Measurements from ENCODE around the gene FAM20A.

The FAM20A gene

DNA sequence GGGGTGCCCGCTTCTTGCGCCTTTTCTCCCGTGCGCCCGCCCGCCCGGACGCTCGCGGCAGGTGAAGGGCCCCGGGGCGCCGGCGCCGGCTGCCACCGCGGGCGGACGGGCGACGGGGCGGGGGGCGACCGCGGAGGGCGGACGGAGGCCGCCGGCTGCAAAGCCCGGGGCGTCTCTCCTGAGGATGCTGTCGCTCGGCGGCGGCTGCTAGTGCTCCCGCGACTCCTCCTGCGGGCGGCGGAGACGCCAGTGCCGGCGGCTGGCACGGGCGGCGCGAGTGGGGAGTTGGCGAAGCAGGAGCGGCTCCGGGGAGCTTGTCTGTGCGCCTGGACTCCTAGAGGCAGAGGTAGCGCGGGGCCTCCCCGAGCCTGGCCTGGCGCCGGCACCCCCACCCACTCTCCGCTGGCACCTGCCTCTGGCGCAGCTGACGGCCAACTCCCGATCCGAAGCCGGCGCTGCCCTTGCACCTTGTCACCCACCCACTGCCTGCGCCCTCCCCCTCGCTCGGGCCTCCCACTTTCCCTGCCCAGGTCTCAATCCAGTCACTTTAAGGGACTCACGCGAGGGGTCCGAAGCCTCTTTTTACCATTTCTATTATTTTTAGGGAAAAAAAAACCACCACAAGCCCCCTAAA lies at the start of gene FAM20A:
TSS of gene FAM20A (minus strand) at position 437 of the 634 bp plus-strand sequence. CDS start 701 bp downstream, outside the sequence.
- no peak for DNase-seq (ENCODE audit: low read depth)

DNA sequence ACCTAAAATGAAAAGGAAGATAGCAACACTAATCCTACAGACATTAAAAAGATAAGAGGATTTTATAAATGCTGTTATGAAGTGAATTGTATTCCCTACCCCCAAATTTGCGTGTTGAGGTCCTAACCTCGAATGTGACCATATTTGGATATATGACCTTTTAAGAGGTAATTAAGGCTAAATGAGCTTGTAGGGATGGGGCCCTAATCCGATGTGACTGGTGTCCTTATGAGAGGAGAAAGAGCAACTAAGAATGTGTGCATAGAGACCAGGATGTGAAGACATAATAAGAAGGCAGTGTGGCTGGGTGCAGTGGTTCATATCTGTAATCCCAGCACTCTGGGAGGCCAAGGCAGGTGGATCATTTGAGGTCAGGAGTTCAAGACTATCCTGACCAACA lies 48.2 kb upstream of the FAM20A start:
- DNase-seq (ENCODE audit: low read depth): no peak

DNA sequence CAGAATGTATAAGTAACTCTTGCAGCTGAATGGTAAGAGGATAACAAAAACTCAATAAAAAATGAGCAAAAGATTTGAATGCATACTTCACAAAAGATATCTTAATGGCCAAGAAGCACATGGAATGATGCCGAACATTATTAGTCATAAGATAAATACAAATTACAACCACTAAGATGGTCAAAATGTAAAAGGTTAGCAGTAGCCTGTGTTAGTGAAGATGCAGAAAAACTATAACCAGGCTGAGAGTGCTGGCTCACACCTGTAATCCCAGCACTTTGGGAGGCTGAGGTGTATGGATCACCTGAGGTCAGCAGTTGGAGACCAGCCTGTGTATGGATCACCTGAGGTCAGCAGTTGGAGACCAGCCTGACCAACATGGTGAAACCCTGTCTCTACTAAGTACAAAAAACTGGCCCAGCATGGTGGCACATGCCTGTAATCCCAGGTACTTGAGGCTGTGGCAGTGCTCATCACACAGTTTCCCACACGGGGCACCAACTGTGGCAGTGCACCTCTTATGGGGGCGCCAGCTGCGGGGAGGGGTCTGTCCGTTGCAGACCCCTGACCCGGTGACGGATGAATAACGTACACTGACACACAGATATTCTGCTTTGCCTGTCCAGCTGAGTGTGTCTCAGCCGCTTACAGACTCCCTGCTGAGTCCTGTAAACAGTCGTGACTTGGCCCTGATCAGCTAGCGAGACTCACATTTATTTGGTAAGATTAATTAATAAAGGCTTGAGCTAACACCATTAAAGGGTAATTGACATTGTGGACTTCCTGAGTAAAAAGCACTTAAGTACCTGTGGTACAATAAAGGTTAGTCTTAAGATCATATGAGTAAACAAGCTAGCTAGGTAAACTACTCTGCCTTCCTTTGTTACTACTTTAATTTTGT lies 45.7 kb upstream of the FAM20A start:
- no peak for DNase-seq (ENCODE audit: low read depth)

DNA sequence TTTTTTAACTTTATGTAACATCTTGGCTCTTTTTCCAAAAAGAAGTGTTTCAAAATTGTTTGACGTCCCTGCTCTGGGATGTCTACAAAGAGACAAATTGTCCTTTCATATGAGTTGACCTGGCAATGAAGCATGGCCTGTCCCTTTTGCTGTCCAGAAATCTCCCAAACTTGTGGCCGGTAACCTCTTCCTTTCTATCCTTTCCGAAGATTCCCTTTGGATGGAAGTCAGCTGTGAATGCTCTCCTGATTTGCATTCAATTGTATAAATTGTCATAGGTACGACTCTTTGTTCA lies 40.9 kb upstream of the FAM20A start:
- DNase-seq (ENCODE audit: low read depth): no peak

DNA sequence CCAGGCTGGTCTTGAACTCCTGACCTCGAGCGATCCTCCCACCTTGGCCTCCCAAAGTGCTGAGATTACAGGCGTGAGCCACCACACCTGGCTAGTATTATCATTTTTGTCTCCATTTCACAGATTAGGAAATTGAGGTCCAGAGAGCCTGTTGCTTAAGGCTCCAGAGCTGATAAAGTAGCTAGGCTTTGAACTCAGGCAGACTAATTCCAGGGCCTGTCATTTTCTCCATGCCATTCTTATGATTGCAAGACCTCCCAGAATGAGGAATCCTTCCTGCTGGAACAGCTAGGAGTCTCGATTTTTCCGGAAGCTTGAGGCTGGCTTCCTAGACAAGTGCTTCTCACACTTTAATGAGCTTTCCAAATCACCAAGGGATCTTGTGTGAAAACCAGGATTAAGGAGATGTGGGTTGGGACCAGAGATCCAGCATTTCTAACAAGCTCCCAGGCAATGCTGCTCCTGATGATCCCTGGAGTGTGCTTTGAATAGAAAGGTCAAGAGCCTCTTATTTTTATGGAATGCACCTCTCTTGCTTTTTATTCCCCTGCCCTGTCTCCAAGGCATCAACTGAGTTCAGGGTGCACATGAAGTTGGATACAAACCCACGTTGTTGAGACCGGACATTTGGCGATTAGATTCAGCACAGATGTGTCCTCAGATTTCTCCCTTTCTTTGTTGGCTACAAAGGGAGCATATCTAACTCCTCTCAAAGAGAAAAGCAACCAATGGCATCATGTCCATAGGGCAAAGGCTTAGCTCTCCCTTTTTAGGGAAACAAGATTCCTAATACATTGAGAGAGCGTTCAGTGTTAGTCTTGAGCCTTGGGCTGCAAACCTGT lies 40.3 kb upstream of the FAM20A start:
- DNase-seq (ENCODE audit: low read depth): no peak

DNA sequence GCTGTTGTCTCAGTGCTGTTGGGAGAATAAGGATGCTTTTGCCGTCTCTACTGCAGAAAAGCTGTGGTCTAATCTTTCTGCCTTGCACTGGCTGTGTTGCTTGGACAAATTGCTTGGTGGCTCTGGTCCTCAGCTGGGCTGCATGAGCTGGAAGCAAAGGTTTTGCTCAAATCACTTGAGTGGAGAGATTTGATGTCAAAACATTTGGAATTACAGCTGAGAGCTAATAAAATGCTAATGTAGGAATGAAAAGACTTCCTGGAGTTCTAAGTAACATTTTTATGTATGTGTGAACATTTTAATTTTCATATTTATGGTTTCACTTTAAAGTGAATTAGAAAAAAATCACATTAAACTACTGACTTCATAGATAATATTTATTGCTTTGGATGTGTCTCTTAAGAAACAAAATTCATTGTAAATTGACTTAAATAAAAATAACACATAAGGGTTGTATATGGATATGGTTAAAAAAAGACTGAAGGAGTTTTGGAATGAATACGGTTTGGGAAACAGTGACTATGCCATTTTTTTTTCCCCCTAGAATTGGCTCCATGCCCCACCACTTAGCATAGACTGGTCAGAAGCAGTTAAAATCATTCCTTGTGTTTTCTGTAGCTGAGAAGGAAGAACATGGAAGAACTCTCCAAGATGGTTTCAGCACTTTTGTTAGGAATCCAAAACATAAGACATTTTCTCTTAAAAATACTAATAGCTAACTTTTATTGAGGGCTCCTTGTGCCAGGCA lies 39.2 kb upstream of the FAM20A start:
- DNase-seq (ENCODE audit: low read depth): no peak

DNA sequence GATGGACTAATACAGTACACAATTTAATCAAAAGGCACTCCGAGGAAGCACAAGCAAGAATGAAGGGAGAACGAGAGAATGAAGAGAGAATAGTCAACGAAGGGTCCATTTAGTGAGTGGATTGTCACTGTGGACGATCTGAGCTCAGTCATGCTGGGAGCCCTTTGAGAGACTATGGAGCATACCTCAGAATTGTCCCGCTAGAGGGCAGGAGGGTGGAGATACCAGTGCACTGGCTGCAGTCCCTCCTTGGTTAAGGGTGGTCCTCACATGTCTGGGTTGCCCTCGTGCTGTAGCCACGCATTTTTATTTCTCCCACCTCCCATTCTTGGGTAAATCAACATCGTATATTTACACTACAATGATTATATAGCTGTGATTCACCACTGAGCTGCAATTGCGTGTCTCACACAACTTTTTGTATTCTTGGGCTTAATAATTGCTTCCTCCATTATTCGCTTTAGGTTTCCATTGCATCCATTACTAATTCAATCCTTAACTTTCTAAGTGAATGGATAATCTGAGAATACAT lies 33.2 kb upstream of the FAM20A start:
- DNase-seq (ENCODE audit: low read depth): no peak

DNA sequence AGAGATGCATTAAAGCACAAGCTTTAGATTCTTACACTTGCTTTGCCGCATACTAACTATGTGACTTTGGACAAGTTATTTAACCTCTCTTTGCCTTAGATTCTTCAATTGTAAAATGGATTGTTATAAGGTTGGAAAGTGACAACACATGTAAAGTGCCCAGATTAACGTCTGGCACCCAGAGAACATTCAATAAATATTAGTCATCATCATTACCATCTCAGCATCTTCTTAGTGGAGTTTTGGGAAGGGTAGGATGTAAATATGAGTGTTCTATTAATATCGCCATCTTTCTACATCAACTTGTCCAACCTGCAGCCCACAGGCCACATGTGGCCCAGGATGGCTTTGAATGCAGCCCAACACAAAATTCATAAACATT lies 27.4 kb upstream of the FAM20A start:
- no peak for DNase-seq (ENCODE audit: low read depth)

DNA sequence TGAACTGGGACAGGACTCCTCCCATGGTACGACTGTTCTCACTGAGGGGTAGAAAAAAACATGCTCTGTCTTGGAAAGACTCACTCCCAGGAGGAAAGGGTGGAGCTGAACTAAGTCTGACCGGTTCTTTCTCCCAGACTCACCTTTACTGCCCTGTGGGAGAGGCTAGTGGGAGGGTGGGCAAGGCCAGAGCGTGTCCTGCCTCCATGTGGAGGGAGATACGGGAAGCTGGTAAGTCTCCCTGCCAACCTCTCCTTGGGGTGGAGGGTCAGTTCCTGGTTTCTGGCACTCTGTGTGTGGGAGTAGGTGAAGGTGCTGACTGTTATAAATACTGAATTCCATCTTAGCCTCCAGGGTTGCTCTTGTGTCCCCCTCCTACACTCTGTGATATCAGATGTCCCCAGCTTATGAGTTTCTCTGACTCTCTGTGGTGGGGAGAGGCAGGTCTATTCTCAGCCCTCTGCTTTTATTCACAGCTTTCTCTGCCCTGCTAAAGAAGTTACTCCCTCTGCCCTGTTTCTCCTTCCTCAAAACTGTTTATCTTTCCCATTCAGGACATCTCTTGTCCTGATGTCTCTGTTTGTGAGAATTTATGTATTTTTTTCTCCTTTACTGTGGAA lies 26.9 kb upstream of the FAM20A start:
- no peak for DNase-seq (ENCODE audit: low read depth)

DNA sequence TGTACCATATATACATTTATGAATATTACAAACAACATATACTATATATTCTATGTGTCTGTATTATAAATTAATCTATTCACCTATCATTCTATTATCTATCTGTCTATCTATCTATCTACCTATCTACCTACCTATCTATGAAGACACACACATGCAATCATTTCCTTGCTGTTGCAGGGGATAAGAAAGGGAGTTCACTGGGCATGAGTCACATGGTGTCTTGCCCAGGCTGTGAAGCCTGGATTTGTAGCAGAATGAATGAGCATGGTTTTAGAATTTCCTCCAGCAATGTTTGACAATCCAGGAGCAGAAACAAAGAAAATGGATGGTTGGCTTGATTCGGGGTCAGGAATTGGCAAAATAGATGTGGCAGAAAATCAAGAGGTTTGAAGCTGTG lies 23.2 kb upstream of the FAM20A start:
- DNase-seq (ENCODE audit: low read depth): no peak

DNA sequence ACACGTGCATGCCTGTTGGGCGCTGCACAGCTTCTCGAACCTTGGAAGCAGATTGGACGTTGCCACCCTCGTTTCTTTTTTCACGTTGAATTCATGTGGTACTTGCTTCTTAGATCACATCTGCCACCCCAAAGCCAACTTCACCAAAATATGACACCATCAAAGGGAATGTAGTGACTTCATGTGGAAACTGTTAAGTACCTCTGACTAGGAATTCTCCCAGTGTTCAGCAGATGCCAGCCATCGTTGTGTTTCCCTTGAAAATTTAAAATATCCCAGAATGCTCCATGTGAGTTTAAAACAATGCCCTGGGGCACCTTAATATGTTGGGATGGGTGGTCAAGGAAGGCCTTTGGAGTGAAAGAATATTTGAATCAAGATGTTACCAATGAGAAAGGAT lies 22.6 kb upstream of the FAM20A start:
- no peak for DNase-seq (ENCODE audit: low read depth)

DNA sequence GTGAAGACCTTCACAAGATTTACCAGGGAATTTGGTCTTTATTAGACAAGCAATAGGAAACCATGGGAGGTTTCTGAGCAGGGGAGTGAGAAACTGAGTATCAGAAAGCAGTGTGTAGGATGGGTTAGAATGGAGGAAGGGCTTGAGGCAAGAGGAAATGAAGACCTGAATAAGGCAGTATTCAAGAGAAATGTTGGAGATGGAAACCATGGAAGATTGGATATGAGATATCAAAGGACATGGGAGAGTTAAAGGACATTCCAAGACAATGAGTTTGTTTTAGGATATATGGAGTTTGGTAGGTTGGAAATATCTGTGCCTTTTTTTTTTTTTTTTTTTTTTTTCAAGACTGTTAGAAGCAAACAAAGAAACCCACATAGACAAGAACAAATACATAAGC lies 21.3 kb upstream of the FAM20A start:
- DNase-seq (ENCODE audit: low read depth): no peak

DNA sequence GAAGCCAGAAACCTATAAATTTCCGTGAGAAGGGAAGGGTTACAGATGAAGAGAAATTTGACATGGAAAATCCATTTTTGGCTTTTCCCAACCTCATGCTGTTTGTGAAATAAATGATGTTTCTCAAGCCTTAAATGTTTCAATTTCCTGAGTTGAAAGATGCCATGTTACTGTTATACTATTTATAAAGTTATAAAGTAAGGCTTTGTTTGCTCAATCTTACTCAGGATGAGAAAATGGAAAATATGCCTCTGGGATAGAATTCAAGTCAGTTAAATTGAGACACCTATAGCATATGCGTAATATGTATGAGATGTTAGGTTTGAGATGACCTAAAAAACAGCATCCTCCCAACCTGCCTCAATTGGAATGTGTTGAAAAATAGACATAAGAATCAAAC lies 19.9 kb upstream of the FAM20A start:
- DNase-seq (ENCODE audit: low read depth): peak; percentile 63

DNA sequence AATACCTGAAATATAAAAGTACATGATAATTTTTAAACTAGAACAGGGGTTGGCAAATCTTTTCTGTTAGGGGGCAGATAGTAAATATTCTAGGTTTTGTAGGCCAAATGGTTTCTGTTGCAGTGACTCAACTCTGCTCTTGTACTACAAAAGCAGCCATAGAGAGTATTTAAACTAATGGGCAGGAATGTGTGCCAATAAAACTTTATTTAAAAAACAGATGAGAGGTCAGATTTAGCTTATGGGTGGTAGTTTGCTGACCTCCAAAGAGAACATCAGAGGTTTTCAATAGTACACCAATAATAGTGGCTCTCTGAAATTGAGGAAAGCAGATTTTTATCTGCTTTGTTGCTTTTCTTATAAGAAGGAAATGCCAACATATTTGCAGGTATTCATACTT lies 15.2 kb upstream of the FAM20A start:
- no peak for DNase-seq (ENCODE audit: low read depth)

DNA sequence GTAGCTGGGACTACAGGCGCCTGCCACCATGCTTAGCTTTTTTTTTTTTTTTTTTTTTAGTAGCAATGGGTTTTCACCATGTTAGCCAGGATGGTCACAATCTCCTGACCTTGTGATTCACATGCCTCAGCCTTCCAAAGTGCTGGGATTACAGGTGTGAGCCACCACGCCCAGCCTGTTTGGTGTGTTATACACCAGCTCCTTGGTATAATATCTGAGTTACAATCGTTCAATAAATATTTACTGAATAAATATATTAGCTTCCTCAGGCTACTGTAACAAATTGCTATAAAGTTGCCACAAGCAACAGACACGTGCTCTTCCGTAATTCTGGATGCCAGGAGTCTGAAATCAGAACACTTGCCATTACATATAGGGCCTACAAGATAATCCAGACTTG lies 13.6 kb upstream of the FAM20A start:
- no peak for DNase-seq (ENCODE audit: low read depth)

DNA sequence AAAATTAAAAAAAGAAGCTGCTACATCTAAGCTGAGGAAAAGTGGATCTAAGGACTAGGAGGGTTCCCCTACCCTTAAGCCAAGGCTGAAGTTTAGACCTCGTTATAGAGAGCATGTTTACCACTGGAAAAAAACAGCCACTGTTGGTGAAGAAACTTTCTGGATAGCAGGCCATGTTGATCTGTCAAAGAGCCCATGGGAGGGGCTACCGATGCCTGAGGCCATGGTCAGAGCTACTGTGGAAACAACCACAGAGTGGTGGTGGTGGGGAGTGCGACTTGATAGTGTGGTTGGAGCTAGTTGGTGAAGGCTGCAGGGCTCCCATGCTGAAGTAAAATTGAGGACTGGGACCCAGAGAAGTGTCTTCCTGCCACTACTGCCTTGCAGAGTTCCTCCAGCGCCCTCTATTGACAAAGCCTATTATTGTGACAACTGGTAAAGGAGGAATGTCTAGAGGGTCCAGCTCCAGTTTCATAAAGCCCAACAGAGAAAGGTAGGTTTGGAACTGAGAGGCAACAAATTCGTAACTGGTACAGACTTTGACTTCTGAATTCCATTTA lies 12.7 kb upstream of the FAM20A start:
- no peak for DNase-seq (ENCODE audit: low read depth)

DNA sequence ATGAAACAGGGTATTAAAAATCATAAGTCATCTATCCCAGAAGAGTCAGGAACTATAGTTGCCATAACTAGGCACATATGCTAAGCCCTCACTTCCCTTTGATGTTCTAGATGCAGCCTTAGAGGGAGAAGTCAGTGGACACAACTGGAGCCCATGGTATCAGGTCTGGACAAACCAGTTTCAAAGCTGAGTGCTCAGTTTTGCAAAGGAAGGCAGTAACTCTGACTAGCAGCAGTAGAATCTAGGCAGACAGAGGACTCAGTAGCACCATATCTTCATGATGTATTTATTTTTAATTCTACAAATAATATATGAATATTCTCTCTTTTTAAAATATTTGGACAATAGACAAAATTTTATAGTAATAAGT lies 11.7 kb upstream of the FAM20A start:
- DNase-seq (ENCODE audit: low read depth): no peak

DNA sequence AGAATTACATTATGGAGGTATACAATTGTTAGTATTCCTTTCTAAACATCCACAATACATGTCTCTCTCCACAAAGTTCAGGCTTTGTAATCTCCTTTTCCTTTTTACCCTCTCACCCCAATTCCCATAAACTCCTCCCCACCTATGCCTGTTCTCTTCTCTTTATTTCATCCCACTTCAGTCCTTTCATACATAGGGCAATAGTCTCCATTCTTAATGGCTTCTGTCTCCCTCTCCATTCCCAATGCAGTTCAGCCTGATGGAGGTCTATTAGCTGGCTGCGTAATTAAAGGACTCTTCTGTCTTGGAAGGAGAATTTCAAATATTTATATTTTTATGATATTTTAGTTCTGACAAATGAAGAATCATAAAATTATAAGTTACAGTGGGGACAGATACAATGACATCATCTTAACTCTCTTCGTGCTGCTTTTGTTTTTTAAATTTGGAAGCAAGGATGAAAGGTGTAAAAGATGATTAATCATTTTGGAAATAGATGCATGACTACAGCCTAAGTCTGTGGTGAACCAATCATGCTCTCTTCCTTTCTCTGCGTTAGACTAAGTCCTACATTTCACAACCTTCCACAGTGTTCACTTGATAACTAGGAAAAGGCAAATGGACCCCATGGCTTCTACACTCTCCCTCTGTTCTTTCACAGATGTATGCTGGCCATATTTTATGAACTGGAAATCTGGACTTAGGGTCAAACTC lies 11.2 kb upstream of the FAM20A start:
- DNase-seq (ENCODE audit: low read depth): no peak

DNA sequence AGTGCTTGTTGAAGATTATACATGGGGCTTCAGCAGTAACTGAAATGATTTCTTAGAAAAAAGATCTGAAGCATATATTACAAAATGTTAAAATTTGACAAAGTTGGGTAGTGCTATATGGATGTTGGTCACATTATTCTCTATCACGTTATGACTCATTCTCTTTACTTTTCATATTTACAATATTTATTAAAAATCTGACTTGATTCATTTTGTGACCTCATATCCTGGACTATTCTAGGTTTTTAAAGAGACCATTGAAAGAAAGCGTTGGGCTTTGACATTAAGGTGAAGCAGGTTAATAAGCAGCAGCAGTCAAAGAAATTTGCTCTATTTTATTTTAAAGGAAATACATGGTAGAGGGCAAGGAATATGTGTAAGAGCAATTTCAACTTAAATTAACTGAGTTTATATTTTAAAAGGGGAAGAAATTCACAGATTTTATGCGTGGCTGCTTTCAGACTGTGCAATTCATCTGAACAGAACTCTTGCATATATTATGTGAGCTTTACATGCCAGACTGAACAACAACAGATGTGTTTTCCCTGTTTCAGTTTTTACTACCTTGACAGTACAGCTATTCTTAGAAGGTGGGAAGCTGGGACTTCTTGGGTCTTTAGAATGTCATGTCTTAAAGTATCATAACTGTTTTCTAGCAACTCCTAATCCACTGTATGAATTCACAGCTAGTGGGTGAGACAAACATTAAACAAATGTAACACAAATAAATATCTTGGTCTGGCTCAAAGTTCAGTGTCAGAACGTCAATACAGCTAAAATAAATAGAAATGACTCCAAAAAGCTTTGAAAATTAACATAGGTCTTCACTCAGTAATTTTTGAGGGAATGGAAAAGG lies 10.4 kb upstream of the FAM20A start:
- no peak for DNase-seq (ENCODE audit: low read depth)

DNA sequence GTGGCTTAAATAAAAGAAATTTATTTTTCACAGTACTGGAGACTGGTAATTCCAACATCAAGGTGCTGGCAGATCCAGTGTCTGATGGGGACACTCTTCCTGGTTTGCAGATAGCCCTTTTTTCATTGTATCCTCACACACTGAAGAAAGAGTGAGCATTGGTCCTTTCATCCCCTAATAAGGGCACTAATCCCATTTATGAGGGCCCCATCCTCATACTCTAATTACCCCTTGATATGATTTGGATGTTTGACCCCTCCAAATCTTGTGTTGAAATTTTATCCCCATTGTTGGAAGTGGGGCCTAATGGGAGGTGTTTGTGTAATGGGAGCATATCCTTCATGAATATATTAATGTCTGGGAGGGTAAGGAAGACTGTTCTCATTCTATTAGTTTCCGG lies 9.4 kb upstream of the FAM20A start:
- DNase-seq (ENCODE audit: low read depth): no peak

Data from GM04503 (cell line).